Hematopoietic multipotent progenitor cell treated with erythropoietin and hydrocortisone succinate and interleukin-3 and kit ligand, for 8 days (in vitro differentiated cells): ENCODE measurements around the gene HADHB.

Experiments used
- DNase-seq: peaks from one replicate; pipeline ENCODE4 v3.0.0-alpha.2; 2015

HADHB gene

GRCh38 chr2:26244309-26245230, at the start of gene HADHB, which contains the start of gene HADHA:
Gene HADHB, plus strand, starts transcription at chr2:26244939. Its CDS starts 9,316 bp downstream, at chr2:26254255.
Gene HADHA, minus strand, starts transcription at chr2:26244632. Its CDS starts 36 bp downstream, at chr2:26244596.
- peak; percentile 90 for DNase-seq

- DNase-seq: no peak
These were observed 49.4 kb upstream of the HADHB start for GRCh38 chr2:26195040-26195984.

GRCh38 chr2:26196683-26197418, 47.9 kb upstream of the HADHB start:
- no peak for DNase-seq

- DNase-seq: no peak
These were observed 47.2 kb upstream of the HADHB start for GRCh38 chr2:26197516-26197915.

- DNase-seq: no peak
These were observed 41.7 kb upstream of the HADHB start for GRCh38 chr2:26202981-26203490.

GRCh38 chr2:26203906-26204305, 40.8 kb upstream of the HADHB start:
- no peak for DNase-seq

- no peak for DNase-seq
These were observed 32.7 kb upstream of the HADHB start for GRCh38 chr2:26212011-26212410.

GRCh38 chr2:26214759-26215158, 30.0 kb upstream of the HADHB start:
- DNase-seq: no peak

- no peak for DNase-seq
These were observed 28.9 kb upstream of the HADHB start for GRCh38 chr2:26215833-26216232.

- no peak for DNase-seq
These were observed 28.2 kb upstream of the HADHB start for GRCh38 chr2:26216587-26216986.

- no peak for DNase-seq
These were observed 27.0 kb upstream of the HADHB start for GRCh38 chr2:26217720-26218119.

GRCh38 chr2:26223018-26223417, 21.7 kb upstream of the HADHB start:
- peak; percentile 22 for DNase-seq

GRCh38 chr2:26224095-26224494, 20.6 kb upstream of the HADHB start:
- DNase-seq: no peak

- no peak for DNase-seq
These were observed 15.1 kb upstream of the HADHB start for GRCh38 chr2:26229595-26229994.

- DNase-seq: no peak
These were observed 13.9 kb upstream of the HADHB start for GRCh38 chr2:26230806-26231205.

GRCh38 chr2:26235089-26235488, 9.7 kb upstream of the HADHB start:
- peak; percentile 23 for DNase-seq

- no peak for DNase-seq
These were observed 6.9 kb upstream of the HADHB start for GRCh38 chr2:26237868-26238267.

GRCh38 chr2:26238311-26238958, 6.3 kb upstream of the HADHB start:
- DNase-seq: no peak

GRCh38 chr2:26241928-26242436, 2.8 kb upstream of the HADHB start:
- DNase-seq: peak; percentile 46

- DNase-seq: peak; percentile 73
These were observed 1.1 kb upstream of the HADHB start for GRCh38 chr2:26243470-26244308.
